Pons (tissue), 1 donor: Measurements from ENCODE around the gene ANXA3.
"Not testable (repeated sequence)": the region's sequence is repeated elsewhere in the genome, so short reads cannot be mapped to it uniquely, and the experiment has no call there.

Experiments
- DNase-seq: peaks from one replicate; pipeline ENCODE4 v3.0.0-alpha.2; 2016; ENCODE audit warnings: low spot score

ANXA3 gene

GRCh38 chr4:78543424-78544125 is 8.0 kb upstream of the ANXA3 start:
- no peak for DNase-seq

GRCh38 chr4:78544678-78545077 is 6.9 kb upstream of the ANXA3 start:
- no peak for DNase-seq

GRCh38 chr4:78545275-78546246 is 6.0 kb upstream of the ANXA3 start:
- DNase-seq, result no peak

- not testable (repeated sequence) for DNase-seq
Observed at GRCh38 chr4:78547899-78548298, 3.7 kb upstream of the ANXA3 start.

- not testable (repeated sequence) for DNase-seq
Observed at GRCh38 chr4:78548889-78549288, 2.7 kb upstream of the ANXA3 start.

- no peak for DNase-seq
Observed at GRCh38 chr4:78552389-78553042, 946 bp downstream of the ANXA3 start.

GRCh38 chr4:78553043-78553396 is 1.4 kb downstream of the ANXA3 start:
- no peak for DNase-seq

GRCh38 chr4:78553529-78554060 is 2.0 kb downstream of the ANXA3 start:
- no peak for DNase-seq

GRCh38 chr4:78556665-78557064 is 5.1 kb downstream of the ANXA3 start:
- DNase-seq, result no peak

- no peak for DNase-seq
Observed at GRCh38 chr4:78557841-78558240, 6.3 kb downstream of the ANXA3 start.

GRCh38 chr4:78558410-78558809 is 6.8 kb downstream of the ANXA3 start:
- DNase-seq, result no peak

- no peak for DNase-seq
Observed at GRCh38 chr4:78560296-78560963, 8.9 kb downstream of the ANXA3 start.

- no peak for DNase-seq
Observed at GRCh38 chr4:78561677-78562076, 10.1 kb downstream of the ANXA3 start.

GRCh38 chr4:78562687-78563086 is 11.1 kb downstream of the ANXA3 start:
- DNase-seq, result no peak

- no peak for DNase-seq
Observed at GRCh38 chr4:78565971-78566372, 14.4 kb downstream of the ANXA3 start.

GRCh38 chr4:78566834-78567499 is 15.4 kb downstream of the ANXA3 start:
- DNase-seq, result no peak

GRCh38 chr4:78567500-78568060 is 16.0 kb downstream of the ANXA3 start:
- DNase-seq, result no peak

- no peak for DNase-seq
Observed at GRCh38 chr4:78568640-78569305, 17.2 kb downstream of the ANXA3 start.

- DNase-seq, result no peak
Observed at GRCh38 chr4:78569306-78569821, 17.8 kb downstream of the ANXA3 start.

GRCh38 chr4:78570117-78570516 is 18.5 kb downstream of the ANXA3 start:
- DNase-seq, result no peak
